Measurements from ENCODE around the gene OR5K4.
"Not testable (repeated sequence)": the region's sequence is repeated elsewhere in the genome, so short reads cannot be mapped to it uniquely, and the experiment has no call there.

Gene OR5K4

GRCh38 chr3:98371186-98371585 is 17.5 kb downstream of the OR5K4 start:
- no peak for DNase-seq (ENCODE audit: low read depth)

DNA sequence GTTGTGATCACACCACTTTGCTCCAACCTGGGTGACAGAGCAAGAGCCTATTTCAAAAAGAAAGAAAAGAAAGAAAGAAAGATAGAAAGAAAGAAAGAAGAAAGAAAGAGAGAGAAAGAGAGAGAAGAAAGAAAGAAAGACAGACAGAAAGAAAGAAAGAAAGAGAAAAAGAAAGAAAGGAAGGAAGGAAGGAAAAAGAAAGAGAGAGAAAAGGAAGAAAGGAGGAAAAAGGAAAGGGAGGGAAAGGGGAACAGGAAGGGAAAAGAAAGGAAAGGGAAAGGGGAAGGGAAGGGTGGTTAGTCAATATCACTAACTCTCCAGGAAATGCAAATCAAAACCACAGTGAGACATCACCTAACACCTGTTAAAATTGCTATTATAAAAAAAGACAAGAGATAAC is 18.2 kb downstream of the OR5K4 start:
- no peak for DNase-seq (ENCODE audit: low read depth)

DNA sequence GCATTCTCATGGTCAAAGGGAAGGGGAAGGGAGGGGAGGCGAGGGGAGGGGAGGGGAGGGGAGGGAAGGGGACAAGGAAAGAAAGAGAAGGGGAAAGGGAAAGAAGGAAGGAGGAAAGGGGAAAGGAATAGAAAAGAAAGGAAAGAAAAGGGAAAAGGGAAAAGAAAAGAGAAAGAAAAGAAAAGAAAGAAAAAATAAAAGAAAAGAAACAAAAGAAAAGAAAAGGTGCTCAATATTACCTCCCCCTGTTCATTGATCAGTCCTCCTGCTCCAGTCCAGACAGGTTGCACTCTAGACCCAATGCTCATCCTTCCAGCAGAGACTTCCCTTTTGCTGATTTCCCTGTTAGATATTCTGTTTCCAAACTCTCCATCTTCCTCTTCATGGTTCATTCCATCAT is 18.8 kb downstream of the OR5K4 start:
- DNase-seq (ENCODE audit: low read depth), result no peak

GRCh38 chr3:98376631-98377030 is 23.0 kb downstream of the OR5K4 start:
- no peak for DNase-seq (ENCODE audit: low read depth)

GRCh38 chr3:98388147-98388546 is 34.5 kb downstream of the OR5K4 start:
- no peak for DNase-seq (ENCODE audit: low read depth)

GRCh38 chr3:98390366-98390765 is 36.7 kb downstream of the OR5K4 start, which contains the start of gene OR5K3:
Gene OR5K3, plus strand, starts transcription at chr3:98390666. Its CDS starts 0 bp downstream, at chr3:98390666.
- no peak for DNase-seq (ENCODE audit: low read depth)

DNA sequence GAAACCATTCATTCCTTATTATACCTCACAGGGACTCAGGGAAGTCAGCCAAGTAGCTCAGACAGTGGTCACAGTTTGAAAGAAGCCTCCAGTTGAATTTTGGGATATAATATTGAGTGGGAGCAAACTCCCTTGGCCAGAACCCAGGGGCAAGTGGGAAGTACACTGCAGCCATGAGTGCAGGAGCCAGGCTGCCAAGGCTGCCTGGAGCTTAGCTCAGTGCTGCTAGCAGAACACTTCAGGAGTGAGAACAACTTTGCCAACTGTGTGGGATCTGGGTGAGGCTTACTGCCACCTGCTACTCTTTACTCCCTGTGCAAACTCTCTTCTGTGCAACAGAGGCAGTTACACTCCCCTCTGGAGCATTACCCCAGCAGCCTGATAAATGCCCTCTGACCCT is 41.4 kb downstream of the OR5K4 start:
- no peak for DNase-seq (ENCODE audit: low read depth)

DNA sequence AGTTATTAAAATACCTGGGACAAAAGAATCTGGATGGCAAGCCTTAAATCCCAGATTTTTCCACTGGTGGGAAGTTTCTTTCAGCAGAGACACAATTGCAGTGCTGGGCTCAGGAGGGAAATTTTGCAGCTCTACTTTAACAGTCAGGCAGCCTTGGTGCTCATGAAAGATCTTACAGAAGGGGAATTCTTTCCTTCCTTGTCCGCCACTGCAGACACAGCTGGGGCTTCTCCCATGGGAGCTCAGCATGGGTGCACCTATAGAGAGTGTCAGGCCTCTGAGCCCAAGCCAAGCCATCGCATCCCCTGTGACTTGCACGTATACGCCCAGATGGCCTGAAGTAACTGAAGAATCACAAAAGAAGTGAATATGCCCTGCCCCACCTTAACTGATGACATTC is 42.8 kb downstream of the OR5K4 start:
- not testable (repeated sequence) for DNase-seq (ENCODE audit: low read depth)

- no peak for DNase-seq (ENCODE audit: low read depth)
Measured at GRCh38 chr3:98398513-98398912, 44.9 kb downstream of the OR5K4 start.

GRCh38 chr3:98402507-98402906 is 48.9 kb downstream of the OR5K4 start:
- no peak for DNase-seq (ENCODE audit: low read depth)

DNA sequence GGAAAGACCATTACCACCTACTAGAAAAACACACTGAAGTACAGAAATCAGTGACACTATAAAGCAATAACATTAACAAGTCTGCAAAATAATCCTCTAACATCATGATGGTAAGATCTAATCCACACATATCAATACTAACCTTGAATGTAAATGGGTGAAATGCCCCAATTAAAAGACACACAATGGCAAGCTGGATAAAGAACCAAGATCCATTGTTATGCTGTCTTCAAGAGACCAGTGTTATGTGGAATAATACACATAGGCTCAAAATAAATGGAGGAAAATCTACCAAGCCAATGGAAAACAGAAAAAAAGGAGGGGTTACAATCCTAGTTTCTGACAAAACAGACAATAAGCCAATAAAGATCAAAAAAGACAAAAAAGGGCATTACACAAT is 50.4 kb downstream of the OR5K4 start:
- DNase-seq (ENCODE audit: low read depth), result no peak

Measured in HS-5 (cell line).